Neural cell (in vitro differentiated cells): ENCODE data around the gene TLCD3A.

Experiments
- EP300 ChIP-seq: fragments of 450-650 bp; conservative IDR thresholded peaks from 2 replicates; pipeline ENCODE4 v1.6.1; 2014; ENCODE audit warnings: antibody characterized with exemption, mild to moderate bottlenecking, moderate library complexity; ENCODE audit not compliant: poor library complexity, severe bottlenecking
- EZH2 ChIP-seq: fragments of 200-600, 300-800 bp; shearing (Covaris generic), sonication (generic); IDR thresholded peaks from 2 replicates; pipeline ENCODE4 v1.6.1; 2014; ENCODE audit warnings: antibody characterized with exemption, low read length, borderline replicate concordance, mild to moderate bottlenecking; ENCODE audit not compliant: insufficient read depth, poor library complexity, severe bottlenecking
- POLR2AphosphoS5 ChIP-seq: IDR thresholded peaks from 2 replicates; pipeline ENCODE4 v1.6.1; 2012
- RAD21 ChIP-seq: fragments of 450-650 bp; conservative IDR thresholded peaks from 2 replicates; pipeline ENCODE4 v1.6.1; 2014; ENCODE audit warnings: antibody characterized with exemption, mild to moderate bottlenecking, moderate library complexity
- REST ChIP-seq: IDR thresholded peaks from 2 replicates; pipeline ENCODE4 v1.6.1; 2012; ENCODE audit warnings: borderline replicate concordance
- TAF1 ChIP-seq: IDR thresholded peaks from 2 replicates; pipeline ENCODE4 v1.6.1; 2012; ENCODE audit warnings: low read depth
- TF ChIP-seq, protein P1 (sequence below): fragments of 450-650 bp; IDR thresholded peaks from 2 replicates; pipeline ENCODE4 v1.5.1; 2014; ENCODE audit warnings: antibody characterized with exemption, mild to moderate bottlenecking, moderate library complexity; ENCODE audit not compliant: poor library complexity, severe bottlenecking

GRCh38 chr17:692116-692515, 40.3 kb upstream of the TLCD3A start:
- TF ChIP-seq, protein P1, sequence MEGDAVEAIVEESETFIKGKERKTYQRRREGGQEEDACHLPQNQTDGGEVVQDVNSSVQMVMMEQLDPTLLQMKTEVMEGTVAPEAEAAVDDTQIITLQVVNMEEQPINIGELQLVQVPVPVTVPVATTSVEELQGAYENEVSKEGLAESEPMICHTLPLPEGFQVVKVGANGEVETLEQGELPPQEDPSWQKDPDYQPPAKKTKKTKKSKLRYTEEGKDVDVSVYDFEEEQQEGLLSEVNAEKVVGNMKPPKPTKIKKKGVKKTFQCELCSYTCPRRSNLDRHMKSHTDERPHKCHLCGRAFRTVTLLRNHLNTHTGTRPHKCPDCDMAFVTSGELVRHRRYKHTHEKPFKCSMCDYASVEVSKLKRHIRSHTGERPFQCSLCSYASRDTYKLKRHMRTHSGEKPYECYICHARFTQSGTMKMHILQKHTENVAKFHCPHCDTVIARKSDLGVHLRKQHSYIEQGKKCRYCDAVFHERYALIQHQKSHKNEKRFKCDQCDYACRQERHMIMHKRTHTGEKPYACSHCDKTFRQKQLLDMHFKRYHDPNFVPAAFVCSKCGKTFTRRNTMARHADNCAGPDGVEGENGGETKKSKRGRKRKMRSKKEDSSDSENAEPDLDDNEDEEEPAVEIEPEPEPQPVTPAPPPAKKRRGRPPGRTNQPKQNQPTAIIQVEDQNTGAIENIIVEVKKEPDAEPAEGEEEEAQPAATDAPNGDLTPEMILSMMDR: no peak
- TF ChIP-seq TAF1: no peak
- no peak for TF ChIP-seq EP300
- no peak for TF ChIP-seq RAD21
- no peak for TF ChIP-seq POLR2AphosphoS5
- TF ChIP-seq REST: no peak
- no peak for TF ChIP-seq EZH2
